Loucy (cell line): ENCODE measurements around the gene ADIPOR2.

Source experiments
- H2AFZ ChIP-seq: fragments of 200-600 bp; sonication (generic); 2 replicates; pipeline ENCODE4 v1.6.0; 2016; ENCODE audit warnings: antibody characterized with exemption, mild to moderate bottlenecking, low read length, moderate library complexity
- H3F3A ChIP-seq: fragments of 200-600 bp; 2 replicates; pipeline ENCODE4 v1.6.0; 2016; ENCODE audit warnings: antibody characterized with exemption, low read depth, mild to moderate bottlenecking
- H3K27me3 ChIP-seq: fragments of 200-600 bp; sonication (generic); 2 replicates; pipeline ENCODE4 v1.6.1; 2014; ENCODE audit warnings: low read length, mild to moderate bottlenecking; ENCODE audit not compliant: insufficient read depth, poor library complexity, severe bottlenecking
- H3K36me3 ChIP-seq: fragments of 200-600 bp; sonication (generic); 2 replicates; pipeline ENCODE4 v1.6.1; 2016; ENCODE audit warnings: low read length; ENCODE audit not compliant: insufficient read depth
- H3K4me1 ChIP-seq: fragments of 200-600 bp; sonication (generic); 2 replicates; pipeline ENCODE4 v1.5.1; 2014; ENCODE audit warnings: low read length, mild to moderate bottlenecking; ENCODE audit not compliant: insufficient read depth, poor library complexity, severe bottlenecking
- H3K4me2 ChIP-seq: fragments of 200-600 bp; sonication (generic); 2 replicates; pipeline ENCODE4 v1.6.0; 2014; ENCODE audit warnings: antibody characterized with exemption, low read length, low read depth, mild to moderate bottlenecking; ENCODE audit not compliant: poor library complexity, severe bottlenecking
- H3K4me3 ChIP-seq: fragments of 200-600 bp; sonication (generic); 2 replicates; pipeline ENCODE4 v1.5.1; 2014; ENCODE audit warnings: low read length, mild to moderate bottlenecking, mixed read lengths; ENCODE audit not compliant: poor library complexity, severe bottlenecking
- H3K79me2 ChIP-seq: fragments of 200-600 bp; sonication (generic); 2 replicates; pipeline ENCODE4 v1.6.1; 2014; ENCODE audit warnings: low read length; ENCODE audit not compliant: insufficient read depth
- H3K9ac ChIP-seq: fragments of 200-600 bp; sonication (generic); 2 replicates; pipeline ENCODE4 v1.6.0; 2014; ENCODE audit warnings: mild to moderate bottlenecking, low read depth, low read length, moderate library complexity; ENCODE audit not compliant: poor library complexity, severe bottlenecking
- H3K9me2 ChIP-seq: fragments of 200-600 bp; sonication (generic); replicated peaks from 2 replicates; pipeline ENCODE4 v1.6.1; 2016; ENCODE audit warnings: low read depth, low read length, mixed read lengths
- H3K9me3 ChIP-seq: fragments of 200-600 bp; sonication (generic); 2 replicates; pipeline ENCODE4 v1.6.1; 2014; ENCODE audit warnings: mild to moderate bottlenecking, antibody characterized with exemption, low read length, low read depth; ENCODE audit not compliant: insufficient read depth
- H4K20me1 ChIP-seq: fragments of 200-600 bp; sonication (generic); 2 replicates; pipeline ENCODE4 v1.6.0; 2014; ENCODE audit warnings: antibody characterized with exemption, low read length, mild to moderate bottlenecking; ENCODE audit not compliant: insufficient read depth, poor library complexity, severe bottlenecking
- CTCF ChIP-seq: fragments of 200-600 bp; sonication (generic); conservative IDR thresholded peaks from 2 replicates; pipeline ENCODE4 v1.5.1; 2014; ENCODE audit warnings: mild to moderate bottlenecking, antibody characterized with exemption, low read length
- EZH2phosphoT487 ChIP-seq: fragments of 200-600 bp; IDR thresholded peaks from 2 replicates; pipeline ENCODE4 v1.6.1; 2018; ENCODE audit warnings: antibody characterized with exemption, mild to moderate bottlenecking, moderate library complexity, borderline replicate concordance

The ADIPOR2 gene

GRCh38 chr12:1680804-1681492 is 9.9 kb upstream of the ADIPOR2 start:
- no peak overlapping the region for H3K9ac ChIP-seq
- H3F3A ChIP-seq, result no peaks in the 10 kb centered on the region
- H2AFZ ChIP-seq, result no peak overlapping the region

GRCh38 chr12:1681493-1681807 is 9.4 kb upstream of the ADIPOR2 start:
- TF ChIP-seq CTCF, result no peak
- TF ChIP-seq EZH2phosphoT487, result no peak
- H3K27me3 ChIP-seq, result no peaks in the 10 kb centered on the region
- no peaks in the 10 kb centered on the region for H3K36me3 ChIP-seq
- H2AFZ ChIP-seq, result no peak overlapping the region
- H3K9me2 ChIP-seq, result no peaks in the 10 kb centered on the region
- H3K79me2 ChIP-seq, result no peaks in the 10 kb centered on the region
- no peaks in the 10 kb centered on the region for H3F3A ChIP-seq
- H3K4me2 ChIP-seq, result no peak overlapping the region
- no peak overlapping the region for H3K9ac ChIP-seq
- no peaks in the 10 kb centered on the region for H3K4me1 ChIP-seq
- H4K20me1 ChIP-seq, result no peaks in the 10 kb centered on the region
- no peak overlapping the region for H3K4me3 ChIP-seq
- no peaks in the 10 kb centered on the region for H3K9me3 ChIP-seq

More at GRCh38 chr12:1680804-1681492, 9.9 kb upstream of the ADIPOR2 start:
- H4K20me1 ChIP-seq, result no peaks in the 10 kb centered on the region
- H3K4me3 ChIP-seq, result no peak overlapping the region
- no peaks in the 10 kb centered on the region for H3K36me3 ChIP-seq
- H3K9me2 ChIP-seq, result no peaks in the 10 kb centered on the region
- no peaks in the 10 kb centered on the region for H3K4me1 ChIP-seq
- H3K79me2 ChIP-seq, result no peaks in the 10 kb centered on the region
- H3K4me2 ChIP-seq, result no peak overlapping the region
- no peaks in the 10 kb centered on the region for H3K27me3 ChIP-seq
- TF ChIP-seq CTCF, result no peak
- TF ChIP-seq EZH2phosphoT487, result no peak
- H3K9me3 ChIP-seq, result no peaks in the 10 kb centered on the region

GRCh38 chr12:1688086-1688710 is 2.7 kb upstream of the ADIPOR2 start:
- Histone ChIP-seq H3K79me2 (peaks cover 26% of the 10 kb centered on the region), H2AFZ (no peak overlapping the region)

More at GRCh38 chr12:1688086-1688710, 2.7 kb upstream of the ADIPOR2 start:
- H3K9me3 ChIP-seq, result no peaks in the 10 kb centered on the region
- no peaks in the 10 kb centered on the region for H3K36me3 ChIP-seq
- no peaks in the 10 kb centered on the region for H3K27me3 ChIP-seq
- no peak overlapping the region for H3K4me2 ChIP-seq
- H3K9me2 ChIP-seq, result no peaks in the 10 kb centered on the region
- peaks cover 19% of the 10 kb centered on the region for H3K4me1 ChIP-seq
- H3K4me3 ChIP-seq, result no peak overlapping the region
- no peak overlapping the region for H3K9ac ChIP-seq
- H3F3A ChIP-seq, result 0 out of 2 replicates have a peak, but pooled peaks cover 2% of the 10 kb centered on the region
- H4K20me1 ChIP-seq, result peaks cover 21% of the 10 kb centered on the region
- TF ChIP-seq CTCF (no peak), EZH2phosphoT487 (no peak)
